Suprapubic skin (tissue), 4 donors: ENCODE results near the gene IRS2. TPM values are rescaled to one million over a fixed set of nuclear protein-coding genes. Genes with fewer than 3 reads are reported as not detected.

ENCODE experiments used
- DNase-seq, 2 donors: peaks; one replicate each; pipeline ENCODE4 v3.0.0-alpha.2; 2019; ENCODE audit warnings: low spot score in 2 of 2
- H3K27ac ChIP-seq: fragments of 200-600 bp; sonication (generic); one replicate; pipeline ENCODE4 v1.5.1; 2019
- H3K27me3 ChIP-seq: fragments of 200-600 bp; sonication (generic); one replicate; pipeline ENCODE4 v1.5.1; 2019
- H3K36me3 ChIP-seq: fragments of 200-600 bp; sonication (generic); one replicate; pipeline ENCODE4 v1.5.1; 2019
- H3K4me1 ChIP-seq: fragments of 200-600 bp; sonication (generic); one replicate; pipeline ENCODE4 v1.5.1; 2019
- H3K4me3 ChIP-seq: fragments of 200-600 bp; sonication (generic); one replicate; pipeline ENCODE4 v1.5.1; 2019; ENCODE audit warnings: mild to moderate bottlenecking
- H3K9me3 ChIP-seq: fragments of 200-600 bp; sonication (generic); one replicate; pipeline ENCODE4 v1.5.1; 2019
- CTCF ChIP-seq, 2 donors: fragments of 200-600 bp in 1 of 2; fragments of 450-650 bp in 1 of 2; sonication (generic) in 1 of 2; IDR thresholded peaks; one replicate each; pipeline ENCODE4 v1.5.1; 2016 to 2019; ENCODE audit warnings: antibody characterized with exemption in 2 of 2, mild to moderate bottlenecking in 1 of 2, moderate library complexity in 1 of 2
- EP300 ChIP-seq: sonication (generic); formaldehyde crosslinking; IDR thresholded peaks from one replicate; pipeline ENCODE4 v1.6.1; 2017; ENCODE audit warnings: antibody characterized with exemption
- POLR2A ChIP-seq, 2 donors: fragments of 450-650 bp; IDR thresholded peaks; one replicate each; pipeline ENCODE4 v1.6.1; 2017; ENCODE audit warnings: antibody characterized with exemption in 2 of 2, mild to moderate bottlenecking in 2 of 2, moderate library complexity in 2 of 2
- POLR2AphosphoS5 ChIP-seq, 3 donors: sonication (generic); formaldehyde crosslinking; IDR thresholded peaks; one replicate each; pipeline ENCODE4 v1.6.1; 2017; ENCODE audit warnings: antibody characterized with exemption in 3 of 3
- WGBS: methylation state at CpG from one replicate; pipeline ENCODE4 v1.1.5; 2018; 5-methylcytosine and 5-hydroxymethylcytosine counted together
- total RNA-seq, 4 donors: library from RNA; depleted of rRNA; stranded (reverse); fragments of >200 nt; gene quantifications; one replicate each; pipeline ENCODE4 v1.1.0, GENCODE V29; 2016

IRS2 gene
- total RNA-seq, 4 donors from 2014 or later: 41.1 to 62.5 (median 51.8) TPM

GRCh38 chr13:109787135-109787954 is 962 bp upstream of the IRS2 start:
- H3K36me3 ChIP-seq: peaks cover 21% of the 10 kb centered on the region
- peaks cover 27% of the 10 kb centered on the region for H3K4me1 ChIP-seq
- peak overlapping the region; percentile 84 for H3K4me3 ChIP-seq
- TF ChIP-seq POLR2AphosphoS5 (IDR thresholded peaks at IDR 0.05) (no peak), EP300 (no peak), POLR2A (IDR thresholded peaks at IDR 0.05) (no peak), CTCF (IDR thresholded peaks at IDR 0.05) (no peak)
- DNase-seq: peak; percentile 76 to 77
- H3K27me3 ChIP-seq: peaks cover under 1% of the 10 kb centered on the region
- 0% methylated on average over 12 of the region's 86 CpGs for WGBS
- H3K27ac ChIP-seq: peak overlapping the region; percentile 91
- H3K9me3 ChIP-seq: no peaks in the 10 kb centered on the region

GRCh38 chr13:109785892-109786450 is 412 bp downstream of the IRS2 start:
- H3K36me3 ChIP-seq: peaks cover 30% of the 10 kb centered on the region
- H3K9me3 ChIP-seq: no peaks in the 10 kb centered on the region
- peak overlapping the region; percentile 91 for H3K27ac ChIP-seq
- H3K27me3 ChIP-seq: no peaks in the 10 kb centered on the region
- WGBS: 0% methylated on average over 5 of the region's 88 CpGs
- DNase-seq: no peak
- peaks cover 38% of the 10 kb centered on the region for H3K4me1 ChIP-seq
- no peak for TF ChIP-seq POLR2AphosphoS5 (IDR thresholded peaks at IDR 0.05)
- no peak for TF ChIP-seq EP300
- H3K4me3 ChIP-seq: peak overlapping the region; percentile 84

- DNase-seq: peak in 1 of 2 donors; percentile 76
- no peak for TF ChIP-seq POLR2A (IDR thresholded peaks at IDR 0.05)
- no peak for TF ChIP-seq POLR2AphosphoS5 (IDR thresholded peaks at IDR 0.05)
- TF ChIP-seq EP300: no peak
- no peak for TF ChIP-seq CTCF (IDR thresholded peaks at IDR 0.05)
- Histone ChIP-seq H3K4me3 (peak overlapping the region; percentile 84), H3K4me1 (peaks cover 45% of the 10 kb centered on the region), H3K36me3 (peaks cover 30% of the 10 kb centered on the region), H3K27me3 (no peaks in the 10 kb centered on the region), H3K9me3 (no peaks in the 10 kb centered on the region), H3K27ac (peak overlapping the region; percentile 91)
- 2% methylated on average over 17 of the region's 98 CpGs for WGBS
Observed at GRCh38 chr13:109785141-109785891, 1.1 kb downstream of the IRS2 start.

GRCh38 chr13:109784590-109785140 is 1.7 kb downstream of the IRS2 start:
- H3K4me1 ChIP-seq: peaks cover 51% of the 10 kb centered on the region
- TF ChIP-seq POLR2A (IDR thresholded peaks at IDR 0.05) (no peak), CTCF (IDR thresholded peaks at IDR 0.05) (peak; percentile 66 to 76)
- no peaks in the 10 kb centered on the region for H3K9me3 ChIP-seq
- peak in 1 of 2 donors; percentile 78 for DNase-seq
- H3K4me3 ChIP-seq: peak overlapping the region; percentile 84
- peaks cover 30% of the 10 kb centered on the region for H3K36me3 ChIP-seq
- peak overlapping the region; percentile 91 for H3K27ac ChIP-seq
- no peaks in the 10 kb centered on the region for H3K27me3 ChIP-seq
- 4% methylated on average over 17 of the region's 83 CpGs for WGBS

- WGBS: 40% methylated on average over 1 of the region's 81 CpGs
- DNase-seq: no peak
- Histone ChIP-seq H3K4me3 (peak overlapping the region; percentile 84), H3K27ac (no peak overlapping the region), H3K4me1 (peaks cover 57% of the 10 kb centered on the region), H3K27me3 (no peaks in the 10 kb centered on the region), H3K36me3 (peaks cover 30% of the 10 kb centered on the region), H3K9me3 (no peaks in the 10 kb centered on the region)
- no peak for TF ChIP-seq POLR2A (IDR thresholded peaks at IDR 0.05)
- TF ChIP-seq POLR2AphosphoS5 (IDR thresholded peaks at IDR 0.05): no peak
- TF ChIP-seq CTCF (IDR thresholded peaks at IDR 0.05): no peak
- no peak for TF ChIP-seq EP300
Observed at GRCh38 chr13:109783815-109784589, 2.4 kb downstream of the IRS2 start.
